H9 (cell line): Measurements from ENCODE around the gene CCDC57. TPM values are rescaled to one million over a fixed set of nuclear protein-coding genes. Genes with fewer than 3 reads are reported as not detected.

Source experiments
- DNase-seq: peaks from one replicate; pipeline ENCODE4 v3.0.0-alpha.2; 2017
- H2AFZ ChIP-seq: one replicate; pipeline ENCODE4 v1.6.1; 2013; ENCODE audit warnings: mild to moderate bottlenecking, low read length, control low read depth, moderate library complexity
- H2AK5ac ChIP-seq: 2 replicates; pipeline ENCODE4 v1.6.1; 2013; ENCODE audit warnings: low read length, control low read depth, mixed read lengths; ENCODE audit not compliant: insufficient read length
- H2BK120ac ChIP-seq: one replicate; pipeline ENCODE4 v1.6.1; 2013; ENCODE audit warnings: low read depth, mild to moderate bottlenecking, low read length, control low read depth, inconsistent platforms; ENCODE audit not compliant: poor library complexity, severe bottlenecking
- H2BK12ac ChIP-seq: 2 replicates; pipeline ENCODE4 v1.6.1; 2013; ENCODE audit warnings: low read length, control low read depth, mixed read lengths, low read depth; ENCODE audit not compliant: insufficient read length
- H2BK15ac ChIP-seq: 2 replicates; pipeline ENCODE4 v1.6.1; 2013; ENCODE audit warnings: low read depth, low read length, control low read depth
- H2BK20ac ChIP-seq: one replicate; pipeline ENCODE4 v1.6.1; 2013; ENCODE audit warnings: low read depth, mild to moderate bottlenecking, low read length, control low read depth, inconsistent platforms; ENCODE audit not compliant: poor library complexity, severe bottlenecking
- H2BK5ac ChIP-seq: 2 replicates; pipeline ENCODE4 v1.6.1; 2013; ENCODE audit warnings: low read length, control low read depth, mixed read lengths; ENCODE audit not compliant: insufficient read length
- H3K14ac ChIP-seq: 2 replicates; pipeline ENCODE4 v1.6.1; 2013; ENCODE audit warnings: low read length, control low read depth; ENCODE audit not compliant: insufficient read depth
- H3K18ac ChIP-seq: 2 replicates; pipeline ENCODE4 v1.6.1; 2013; ENCODE audit warnings: low read depth, mild to moderate bottlenecking, mixed read lengths, low read length, control low read depth; ENCODE audit not compliant: insufficient read length
- H3K23ac ChIP-seq: 2 replicates; pipeline ENCODE4 v1.6.1; 2013; ENCODE audit warnings: low read length, control low read depth, mixed read lengths, low read depth; ENCODE audit not compliant: insufficient read length
- H3K23me2 ChIP-seq: 2 replicates; pipeline ENCODE4 v1.6.1; 2013; ENCODE audit warnings: low read depth, mild to moderate bottlenecking, mixed read lengths, low read length, control low read depth; ENCODE audit not compliant: insufficient read length, poor library complexity, severe bottlenecking
- H3K27ac ChIP-seq: 2 replicates; pipeline ENCODE4 v1.5.1; 2013; ENCODE audit warnings: low read length, control low read depth, mixed read lengths, low read depth; ENCODE audit not compliant: insufficient read length
- H3K27me3 ChIP-seq: 2 replicates; pipeline ENCODE4 v1.6.1; 2013; ENCODE audit warnings: low read length, control low read depth, inconsistent platforms; ENCODE audit not compliant: insufficient read depth
- H3K4ac ChIP-seq: 2 replicates; pipeline ENCODE4 v1.6.1; 2013; ENCODE audit warnings: low read depth, mild to moderate bottlenecking, control low read depth, inconsistent platforms, low read length, moderate library complexity
- H3K4me1 ChIP-seq: 2 replicates; pipeline ENCODE4 v1.6.1; 2013; ENCODE audit warnings: low read length, control low read depth, inconsistent platforms; ENCODE audit not compliant: insufficient read depth
- H3K4me2 ChIP-seq: 2 replicates; pipeline ENCODE4 v1.6.1; 2013; ENCODE audit warnings: low read length, control low read depth, mixed read lengths; ENCODE audit not compliant: insufficient read length, insufficient read depth
- H3K56ac ChIP-seq: 2 replicates; pipeline ENCODE4 v1.6.1; 2013; ENCODE audit warnings: low read depth, mild to moderate bottlenecking, mixed read lengths, low read length, control low read depth; ENCODE audit not compliant: insufficient read length
- H3K79me1 ChIP-seq: 2 replicates; pipeline ENCODE4 v1.6.1; 2013; ENCODE audit warnings: low read depth, mild to moderate bottlenecking, moderate library complexity, low read length, control low read depth, inconsistent platforms; ENCODE audit not compliant: insufficient read depth, poor library complexity, severe bottlenecking
- H3K79me2 ChIP-seq: 2 replicates; pipeline ENCODE4 v1.6.1; 2013; ENCODE audit warnings: low read length, control low read depth, inconsistent platforms; ENCODE audit not compliant: insufficient read depth
- H3K9ac ChIP-seq: 2 replicates; pipeline ENCODE4 v1.6.1; 2013; ENCODE audit warnings: low read length, control low read depth, mixed read lengths; ENCODE audit not compliant: insufficient read length; ENCODE audit errors: extremely low read depth
- H3K9me3 ChIP-seq: one replicate; pipeline ENCODE4 v1.6.1; 2013; ENCODE audit warnings: low read depth, low read length, inconsistent platforms; ENCODE audit not compliant: control insufficient read depth
- H3T11ph ChIP-seq: one replicate; pipeline ENCODE4 v1.6.1; 2013; ENCODE audit warnings: mild to moderate bottlenecking, low read length, control low read depth, inconsistent platforms
- H4K20me1 ChIP-seq: one replicate; pipeline ENCODE4 v1.6.1; 2013; ENCODE audit not compliant: control insufficient read depth, insufficient read length, insufficient read depth
- H4K5ac ChIP-seq: 2 replicates; pipeline ENCODE4 v1.6.1; 2013; ENCODE audit warnings: low read depth, mild to moderate bottlenecking, mixed read lengths, low read length, control low read depth; ENCODE audit not compliant: insufficient read length
- H4K8ac ChIP-seq: replicated peaks from 2 replicates; pipeline ENCODE4 v1.6.1; 2013; ENCODE audit warnings: low read length, control low read depth, mixed read lengths, low read depth; ENCODE audit not compliant: insufficient read length
- H4K91ac ChIP-seq: 2 replicates; pipeline ENCODE4 v1.6.1; 2013; ENCODE audit warnings: low read depth, mild to moderate bottlenecking, moderate library complexity, mixed read lengths, low read length, control low read depth; ENCODE audit not compliant: insufficient read length
- H3K27ac Mint-ChIP-seq, 3 experiments: 2 replicates in 2 of 3; 3 replicates in 1 of 3; pipeline ENCODE4 v1.8.0; 2020 to 2021; ENCODE audit warnings: mixed read lengths in 3 of 3, mild to moderate bottlenecking in 1 of 3, moderate library complexity in 1 of 3
- H3K27me3 Mint-ChIP-seq: 2 replicates; pipeline ENCODE4 v1.8.0; 2021; ENCODE audit warnings: low read depth, mild to moderate bottlenecking, moderate library complexity, mixed read lengths
- H3K36me3 Mint-ChIP-seq, 3 experiments: 2 replicates in 2 of 3; 3 replicates in 1 of 3; pipeline ENCODE4 v1.8.0; 2020 to 2021; ENCODE audit warnings: low read depth in 3 of 3, mixed read lengths in 3 of 3; ENCODE audit not compliant: insufficient read depth in 1 of 3
- H3K4me1 Mint-ChIP-seq, 2 experiments: 2 replicates each; pipeline ENCODE4 v1.8.0; 2020; ENCODE audit warnings: mixed read lengths in 2 of 2
- H3K4me3 Mint-ChIP-seq, 2 experiments: 2 replicates in 1 of 2; 3 replicates in 1 of 2; pipeline ENCODE4 v1.8.0; 2020 to 2021; ENCODE audit warnings: mild to moderate bottlenecking in 2 of 2, mixed read lengths in 2 of 2, moderate library complexity in 1 of 2
- H3K9me3 Mint-ChIP-seq, 2 experiments: 2 replicates in 1 of 2; 3 replicates in 1 of 2; pipeline ENCODE4 v1.8.0; 2020; ENCODE audit warnings: mild to moderate bottlenecking in 2 of 2, mixed read lengths in 2 of 2, moderate library complexity in 1 of 2
- WGBS: extraction: QIAGEN DNeasy Blood & Tissue Kit; methylation state at CpG from one replicate; pipeline ENCODE4 v1.1.7; 2013; ENCODE audit warnings: missing lambda C conversion rate, low lambda C conversion rate, mixed read lengths; ENCODE audit not compliant: insufficient read length; ENCODE audit errors: extremely low coverage; 5-methylcytosine and 5-hydroxymethylcytosine counted together
- total RNA-seq: library from RNA; stranded (reverse); gene quantifications from 2 replicates; pipeline ENCODE4 v1.2.1, GENCODE V29; 2021
- TF ChIP-seq, protein P1 (sequence below): fragments of 200-600 bp; sonication (generic); conservative IDR thresholded peaks from 3 replicates; pipeline ENCODE4 v1.8.0; 2021; ENCODE audit warnings: antibody characterized with exemption, mild to moderate bottlenecking

CCDC57 gene
- total RNA-seq, 1 experiment from 2014 or later = 11.0 TPM

DNA sequence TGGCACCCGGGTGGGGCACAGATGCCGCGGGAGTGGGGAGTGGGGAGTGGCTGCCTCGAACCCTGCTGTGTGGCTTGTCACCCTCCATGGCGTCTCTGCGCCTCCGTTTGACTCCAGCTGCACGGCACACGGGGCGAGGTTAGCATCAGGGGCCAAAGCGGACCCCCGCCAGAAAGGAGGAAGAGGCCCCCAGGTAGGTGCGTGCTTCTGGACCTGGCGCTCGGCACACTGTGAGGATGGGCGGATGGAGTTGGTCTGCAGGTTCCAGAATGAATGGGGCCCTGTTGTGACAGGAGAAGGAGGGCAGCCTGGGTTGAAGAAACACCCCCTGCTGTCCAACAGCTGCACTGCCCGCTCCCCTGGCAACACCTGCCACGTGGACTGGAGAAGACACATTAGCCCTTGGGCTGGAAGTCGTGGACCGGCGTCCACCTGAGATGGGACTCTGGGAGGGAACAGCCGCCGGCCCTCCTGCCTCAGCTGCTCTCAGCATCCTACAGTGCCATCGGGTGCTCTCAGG lies 105.2 kb downstream of the CCDC57 start:
- no peak overlapping the region for H2BK20ac ChIP-seq
- no peak overlapping the region for H4K91ac ChIP-seq
- no peaks in the 10 kb centered on the region for H3K79me1 ChIP-seq
- WGBS = no CpG with 5 or more reads among the region's 24 CpGs
- H3K23ac ChIP-seq = no peak overlapping the region
- no peak overlapping the region for H2BK120ac ChIP-seq
- H3K9ac ChIP-seq = no peak overlapping the region
- no peak overlapping the region for H3K4me2 ChIP-seq
- H3K23me2 ChIP-seq = no peaks in the 10 kb centered on the region
- no peak overlapping the region for H2BK12ac ChIP-seq
- no peak overlapping the region for H3K14ac ChIP-seq
- no peak overlapping the region for H2BK15ac ChIP-seq
- H3T11ph ChIP-seq = no peak overlapping the region
- H3K27ac ChIP-seq = no peak overlapping the region
- no peak for DNase-seq
- Mint-ChIP-seq H3K27me3 (peaks cover 52% of the 10 kb centered on the region), H3K4me3 (no peak overlapping the region), H3K4me1 (peaks cover 26 to 54% of the 10 kb centered on the region in 2 experiments), H3K9me3 (peaks cover 0 to 9% of the 10 kb centered on the region in 2 experiments; a peak in 2 of 5 replicates), H3K36me3 (peaks cover 2 to 7% (median 2%) of the 10 kb centered on the region in 3 experiments; a peak in 5 of 7 replicates), H3K27ac (no peak overlapping the region)
- H3K4me1 ChIP-seq = no peaks in the 10 kb centered on the region; the same call in 1 of the 2 replicates
- no peaks in the 10 kb centered on the region for H3K27me3 ChIP-seq
- no peak overlapping the region for H2AK5ac ChIP-seq
- no peaks in the 10 kb centered on the region for H3K9me3 ChIP-seq
- H3K56ac ChIP-seq = no peak overlapping the region
- no peak overlapping the region for H2AFZ ChIP-seq
- no peak overlapping the region for H4K5ac ChIP-seq
- H3K79me2 ChIP-seq = no peaks in the 10 kb centered on the region
- TF ChIP-seq, protein P1, sequence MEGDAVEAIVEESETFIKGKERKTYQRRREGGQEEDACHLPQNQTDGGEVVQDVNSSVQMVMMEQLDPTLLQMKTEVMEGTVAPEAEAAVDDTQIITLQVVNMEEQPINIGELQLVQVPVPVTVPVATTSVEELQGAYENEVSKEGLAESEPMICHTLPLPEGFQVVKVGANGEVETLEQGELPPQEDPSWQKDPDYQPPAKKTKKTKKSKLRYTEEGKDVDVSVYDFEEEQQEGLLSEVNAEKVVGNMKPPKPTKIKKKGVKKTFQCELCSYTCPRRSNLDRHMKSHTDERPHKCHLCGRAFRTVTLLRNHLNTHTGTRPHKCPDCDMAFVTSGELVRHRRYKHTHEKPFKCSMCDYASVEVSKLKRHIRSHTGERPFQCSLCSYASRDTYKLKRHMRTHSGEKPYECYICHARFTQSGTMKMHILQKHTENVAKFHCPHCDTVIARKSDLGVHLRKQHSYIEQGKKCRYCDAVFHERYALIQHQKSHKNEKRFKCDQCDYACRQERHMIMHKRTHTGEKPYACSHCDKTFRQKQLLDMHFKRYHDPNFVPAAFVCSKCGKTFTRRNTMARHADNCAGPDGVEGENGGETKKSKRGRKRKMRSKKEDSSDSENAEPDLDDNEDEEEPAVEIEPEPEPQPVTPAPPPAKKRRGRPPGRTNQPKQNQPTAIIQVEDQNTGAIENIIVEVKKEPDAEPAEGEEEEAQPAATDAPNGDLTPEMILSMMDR = peak; percentile 38; the same call in 2 of the 3 replicates
- H3K4ac ChIP-seq = no peak overlapping the region
- no peak overlapping the region for H3K18ac ChIP-seq
- H4K20me1 ChIP-seq = no peaks in the 10 kb centered on the region
- H2BK5ac ChIP-seq = no peak overlapping the region
- H4K8ac ChIP-seq = no peak overlapping the region
